Astrocyte (in vitro differentiated cells and primary cell): ENCODE data around the gene BMP7. TPM values are rescaled to one million over a fixed set of nuclear protein-coding genes. Genes with fewer than 3 reads are reported as not detected.

Experiments used
- DNase-seq: peaks from one replicate; pipeline ENCODE4 v3.0.0-alpha.2; 2010; ENCODE audit warnings: low read depth
- FAIRE-seq: peaks from 2 replicates; lab custom pipeline; 2011; peaks lifted over from hg19 to GRCh38; lab: Jason Lieb, UNC
- H2AFZ ChIP-seq: 2 replicates; pipeline ENCODE4 v1.6.0; 2012; ENCODE audit warnings: low read depth, low read length, inconsistent platforms
- H3K27ac ChIP-seq: 2 replicates; pipeline ENCODE4 v1.5.1; 2011; ENCODE audit warnings: low read depth, low read length, inconsistent platforms
- H3K27me3 ChIP-seq: 2 replicates; pipeline ENCODE4 v1.6.0; 2011; ENCODE audit warnings: low read length, inconsistent platforms; ENCODE audit not compliant: insufficient read depth
- H3K36me3 ChIP-seq: 2 replicates; pipeline ENCODE4 v1.5.1; 2011; ENCODE audit warnings: low read length, inconsistent platforms; ENCODE audit not compliant: insufficient read depth
- H3K4me1 ChIP-seq: 2 replicates; pipeline ENCODE4 v1.5.1; 2011; ENCODE audit warnings: low read length, inconsistent platforms; ENCODE audit not compliant: insufficient read depth
- H3K4me2 ChIP-seq: 2 replicates; pipeline ENCODE4 v1.6.0; 2012; ENCODE audit warnings: low read length, inconsistent platforms
- H3K4me3 ChIP-seq: 2 replicates; pipeline ENCODE4 v1.5.1; 2011; ENCODE audit warnings: low read depth, mild to moderate bottlenecking, low read length, inconsistent platforms; ENCODE audit not compliant: insufficient read depth
- H3K79me2 ChIP-seq: 2 replicates; pipeline ENCODE4 v1.6.0; 2012; ENCODE audit warnings: mild to moderate bottlenecking, low read length, inconsistent platforms; ENCODE audit not compliant: insufficient read depth
- H3K9ac ChIP-seq: 2 replicates; pipeline ENCODE4 v1.6.0; 2012; ENCODE audit warnings: mild to moderate bottlenecking, low read length, inconsistent platforms
- H3K9me3 ChIP-seq: 2 replicates; pipeline ENCODE4 v1.5.1; 2012; ENCODE audit warnings: low read depth, mild to moderate bottlenecking, low read length, inconsistent platforms; ENCODE audit not compliant: insufficient read depth
- H4K20me1 ChIP-seq: 2 replicates; pipeline ENCODE4 v1.6.0; 2012; ENCODE audit warnings: low read length, inconsistent platforms; ENCODE audit not compliant: insufficient read depth
- H3K27ac Mint-ChIP-seq: one replicate; pipeline ENCODE4 v1.8.0; 2021; ENCODE audit warnings: mild to moderate bottlenecking, mixed read lengths; ENCODE audit not compliant: unreplicated experiment
- H3K27me3 Mint-ChIP-seq: one replicate; pipeline ENCODE4 v1.8.0; 2021; ENCODE audit warnings: low read depth, mixed read lengths; ENCODE audit not compliant: unreplicated experiment
- H3K36me3 Mint-ChIP-seq: one replicate; pipeline ENCODE4 v1.8.0; 2021; ENCODE audit warnings: low read depth, mixed read lengths; ENCODE audit not compliant: unreplicated experiment
- H3K4me1 Mint-ChIP-seq: one replicate; pipeline ENCODE4 v1.8.0; 2021; ENCODE audit warnings: low read depth, mixed read lengths; ENCODE audit not compliant: unreplicated experiment
- H3K4me3 Mint-ChIP-seq: one replicate; pipeline ENCODE4 v1.8.0; 2021; ENCODE audit warnings: mild to moderate bottlenecking, moderate library complexity, mixed read lengths; ENCODE audit not compliant: unreplicated experiment
- H3K9me3 Mint-ChIP-seq: one replicate; pipeline ENCODE4 v1.8.0; 2021; ENCODE audit warnings: mild to moderate bottlenecking, mixed read lengths; ENCODE audit not compliant: unreplicated experiment
- EZH2 ChIP-seq: IDR thresholded peaks from 2 replicates; pipeline ENCODE4 v1.6.1; 2012; ENCODE audit warnings: mild to moderate bottlenecking, low read length, inconsistent platforms; ENCODE audit not compliant: insufficient read depth
- total RNA-seq: library from RNA; stranded (reverse); gene quantifications from 2 replicates; pipeline ENCODE4 v1.2.1, GENCODE V29; 2021
- TF ChIP-seq, protein P1 (sequence below): IDR thresholded peaks from 2 replicates; pipeline ENCODE4 v1.5.1; 2011; ENCODE audit warnings: low read depth, mild to moderate bottlenecking, inconsistent platforms, low read length, moderate library complexity; ENCODE audit not compliant: insufficient read depth

The BMP7 gene
- total RNA-seq, 1 donor from 2014 or later, result 15.3 TPM

DNA sequence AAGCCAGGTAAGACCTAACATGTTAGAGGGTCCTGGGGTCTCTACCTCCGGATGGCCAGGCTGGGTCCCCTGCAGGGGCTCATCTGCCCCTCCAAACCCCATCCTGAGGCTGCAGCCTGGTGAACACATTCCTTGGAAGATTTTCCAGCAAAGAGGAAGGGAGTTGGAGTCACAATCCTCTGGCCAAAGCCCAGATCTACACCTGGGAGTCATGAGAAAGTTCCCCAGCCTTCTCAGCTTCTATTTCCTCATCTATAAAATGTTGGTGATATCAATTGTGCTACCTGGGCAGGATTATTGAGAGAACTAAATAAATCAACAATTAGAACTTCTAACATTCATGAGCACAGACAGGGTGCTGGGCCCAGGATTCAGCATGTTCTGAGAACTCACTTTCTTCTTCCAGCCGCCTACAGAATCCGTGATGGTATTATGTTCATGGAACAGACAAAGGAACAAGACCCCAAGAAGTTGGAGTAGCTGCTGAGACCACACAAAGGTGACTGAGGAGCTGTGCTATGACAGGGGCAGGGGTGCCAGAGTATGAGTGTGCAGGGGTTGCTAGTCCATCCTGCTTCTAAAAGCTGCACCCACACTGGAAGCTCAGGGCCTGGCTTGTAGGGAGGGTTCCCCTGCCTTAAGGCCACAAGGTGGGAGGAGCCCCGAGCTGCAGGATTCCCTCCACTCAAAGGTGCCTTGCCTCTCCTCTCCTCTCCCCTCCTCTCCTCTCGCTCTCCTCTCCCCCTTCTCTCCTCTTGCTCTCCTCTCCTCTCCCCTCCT, 68.9 kb downstream of the BMP7 start:
- H3K36me3 Mint-ChIP-seq, result peaks cover 3% of the 10 kb centered on the region
- no peak overlapping the region for H3K27ac ChIP-seq
- H3K36me3 ChIP-seq, result no peaks in the 10 kb centered on the region
- peaks cover 5% of the 10 kb centered on the region for H3K4me1 Mint-ChIP-seq
- no peak for FAIRE-seq
- H3K79me2 ChIP-seq, result no peaks in the 10 kb centered on the region
- no peak overlapping the region for H3K4me3 ChIP-seq
- peaks cover 18% of the 10 kb centered on the region for H3K4me1 ChIP-seq
- no peaks in the 10 kb centered on the region for H3K9me3 ChIP-seq
- peaks cover 3% of the 10 kb centered on the region for H3K27me3 Mint-ChIP-seq
- H3K9ac ChIP-seq, result no peak overlapping the region
- no peak overlapping the region for H2AFZ ChIP-seq
- no peaks in the 10 kb centered on the region for H3K9me3 Mint-ChIP-seq
- H4K20me1 ChIP-seq, result no peaks in the 10 kb centered on the region
- H3K27ac Mint-ChIP-seq, result no peak overlapping the region
- H3K4me3 Mint-ChIP-seq, result no peak overlapping the region
- H3K27me3 ChIP-seq, result peaks cover 8% of the 10 kb centered on the region
- no peak overlapping the region for H3K4me2 ChIP-seq
- TF ChIP-seq EZH2, result no peak
- TF ChIP-seq, protein P1, sequence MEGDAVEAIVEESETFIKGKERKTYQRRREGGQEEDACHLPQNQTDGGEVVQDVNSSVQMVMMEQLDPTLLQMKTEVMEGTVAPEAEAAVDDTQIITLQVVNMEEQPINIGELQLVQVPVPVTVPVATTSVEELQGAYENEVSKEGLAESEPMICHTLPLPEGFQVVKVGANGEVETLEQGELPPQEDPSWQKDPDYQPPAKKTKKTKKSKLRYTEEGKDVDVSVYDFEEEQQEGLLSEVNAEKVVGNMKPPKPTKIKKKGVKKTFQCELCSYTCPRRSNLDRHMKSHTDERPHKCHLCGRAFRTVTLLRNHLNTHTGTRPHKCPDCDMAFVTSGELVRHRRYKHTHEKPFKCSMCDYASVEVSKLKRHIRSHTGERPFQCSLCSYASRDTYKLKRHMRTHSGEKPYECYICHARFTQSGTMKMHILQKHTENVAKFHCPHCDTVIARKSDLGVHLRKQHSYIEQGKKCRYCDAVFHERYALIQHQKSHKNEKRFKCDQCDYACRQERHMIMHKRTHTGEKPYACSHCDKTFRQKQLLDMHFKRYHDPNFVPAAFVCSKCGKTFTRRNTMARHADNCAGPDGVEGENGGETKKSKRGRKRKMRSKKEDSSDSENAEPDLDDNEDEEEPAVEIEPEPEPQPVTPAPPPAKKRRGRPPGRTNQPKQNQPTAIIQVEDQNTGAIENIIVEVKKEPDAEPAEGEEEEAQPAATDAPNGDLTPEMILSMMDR, result no peak
- no peak for DNase-seq

- peak overlapping the region; percentile 46 for H3K4me2 ChIP-seq
These were observed 70.9 kb downstream of the BMP7 start for GRCh38 chr20:57195469-57196100.

More at GRCh38 chr20:57195469-57196100, 70.9 kb downstream of the BMP7 start:
- DNase-seq, result peak; percentile 67
- H4K20me1 ChIP-seq, result no peaks in the 10 kb centered on the region
- H3K9me3 Mint-ChIP-seq, result no peaks in the 10 kb centered on the region
- peaks cover 2% of the 10 kb centered on the region for H3K27me3 Mint-ChIP-seq
- TF ChIP-seq, protein P1, result no peak
- no peak for TF ChIP-seq EZH2
- H3K27me3 ChIP-seq, result peaks cover 8% of the 10 kb centered on the region
- H3K27ac ChIP-seq, result no peak overlapping the region
- H3K27ac Mint-ChIP-seq, result no peak overlapping the region
- no peak overlapping the region for H3K9ac ChIP-seq
- peaks cover 23% of the 10 kb centered on the region for H3K4me1 ChIP-seq
- peaks cover 6% of the 10 kb centered on the region for H3K4me1 Mint-ChIP-seq
- FAIRE-seq, result peak; percentile 26
- H3K36me3 ChIP-seq, result no peaks in the 10 kb centered on the region
- H2AFZ ChIP-seq, result peak overlapping the region; percentile 36
- no peaks in the 10 kb centered on the region for H3K36me3 Mint-ChIP-seq
- H3K4me3 ChIP-seq, result no peak overlapping the region
- H3K79me2 ChIP-seq, result no peaks in the 10 kb centered on the region
- H3K4me3 Mint-ChIP-seq, result no peak overlapping the region
- H3K9me3 ChIP-seq, result no peaks in the 10 kb centered on the region
